ENCODE data around the gene C5orf58.
A peak's percentile ranks its signal among the peaks of the same experiment; 100 is the strongest.

The C5orf58 gene

DNA sequence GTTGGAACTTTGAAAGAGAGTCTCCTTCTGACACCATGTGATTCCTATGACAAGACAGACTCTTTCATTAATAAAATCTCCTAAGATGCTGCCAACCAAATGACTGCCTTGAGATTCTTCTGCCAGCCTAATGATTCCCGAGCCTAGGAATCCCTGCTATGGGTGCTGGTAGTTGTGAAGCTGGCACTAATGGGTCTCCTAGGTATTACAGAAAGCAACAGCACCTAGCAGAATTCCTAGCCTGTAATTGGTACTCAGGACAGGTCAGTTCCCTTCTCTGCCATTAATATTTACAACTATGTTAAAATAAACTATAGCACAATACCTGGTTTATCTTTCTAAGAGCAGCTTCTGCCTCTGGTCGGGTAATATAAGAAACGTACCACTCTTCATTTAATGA, 19.3 kb downstream of the C5orf58 start:
- H3K4me3 ChIP-seq (replicated peaks; ENCODE audit: low read depth, low read length) = no peak overlapping the region
- no peak for DNase-seq (ENCODE audit: extremely low read depth, low read depth)
- TF ChIP-seq, protein P1, sequence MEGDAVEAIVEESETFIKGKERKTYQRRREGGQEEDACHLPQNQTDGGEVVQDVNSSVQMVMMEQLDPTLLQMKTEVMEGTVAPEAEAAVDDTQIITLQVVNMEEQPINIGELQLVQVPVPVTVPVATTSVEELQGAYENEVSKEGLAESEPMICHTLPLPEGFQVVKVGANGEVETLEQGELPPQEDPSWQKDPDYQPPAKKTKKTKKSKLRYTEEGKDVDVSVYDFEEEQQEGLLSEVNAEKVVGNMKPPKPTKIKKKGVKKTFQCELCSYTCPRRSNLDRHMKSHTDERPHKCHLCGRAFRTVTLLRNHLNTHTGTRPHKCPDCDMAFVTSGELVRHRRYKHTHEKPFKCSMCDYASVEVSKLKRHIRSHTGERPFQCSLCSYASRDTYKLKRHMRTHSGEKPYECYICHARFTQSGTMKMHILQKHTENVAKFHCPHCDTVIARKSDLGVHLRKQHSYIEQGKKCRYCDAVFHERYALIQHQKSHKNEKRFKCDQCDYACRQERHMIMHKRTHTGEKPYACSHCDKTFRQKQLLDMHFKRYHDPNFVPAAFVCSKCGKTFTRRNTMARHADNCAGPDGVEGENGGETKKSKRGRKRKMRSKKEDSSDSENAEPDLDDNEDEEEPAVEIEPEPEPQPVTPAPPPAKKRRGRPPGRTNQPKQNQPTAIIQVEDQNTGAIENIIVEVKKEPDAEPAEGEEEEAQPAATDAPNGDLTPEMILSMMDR (IDR thresholded peaks at IDR 0.05; ENCODE audit: low read depth, low read length, missing control alignments) = no peak

DNA sequence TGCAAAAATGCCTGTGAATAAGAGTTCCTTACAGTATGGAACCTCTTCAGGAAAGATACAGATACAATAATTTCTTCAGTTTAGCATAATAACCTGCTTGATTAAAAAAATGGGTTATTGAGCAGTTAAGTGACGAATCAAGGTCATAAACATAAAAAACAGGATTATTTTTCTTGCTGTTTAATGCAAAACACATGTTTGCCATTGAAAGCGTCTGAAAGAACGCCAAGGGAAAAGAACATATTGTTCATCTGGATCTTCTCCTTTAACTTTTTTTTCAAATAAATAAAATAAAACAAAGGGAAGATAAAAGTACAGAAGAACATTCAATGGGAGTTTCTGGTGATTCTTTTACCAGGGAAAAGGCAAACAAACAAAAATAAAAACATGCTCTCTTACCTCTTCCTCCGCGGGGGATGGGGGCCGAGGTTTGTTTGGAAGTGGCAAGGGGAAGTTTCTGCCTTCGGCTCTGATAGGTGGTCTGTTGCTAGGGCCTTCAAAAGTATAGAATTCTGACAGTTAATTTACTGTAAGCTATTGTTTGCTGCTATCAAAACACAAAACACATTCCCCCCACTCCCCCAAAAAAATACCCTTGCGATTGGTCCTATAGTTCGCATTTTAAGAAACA, 20.1 kb downstream of the C5orf58 start:
- H3K4me3 ChIP-seq (replicated peaks; ENCODE audit: low read depth, low read length) = no peak overlapping the region

DNA sequence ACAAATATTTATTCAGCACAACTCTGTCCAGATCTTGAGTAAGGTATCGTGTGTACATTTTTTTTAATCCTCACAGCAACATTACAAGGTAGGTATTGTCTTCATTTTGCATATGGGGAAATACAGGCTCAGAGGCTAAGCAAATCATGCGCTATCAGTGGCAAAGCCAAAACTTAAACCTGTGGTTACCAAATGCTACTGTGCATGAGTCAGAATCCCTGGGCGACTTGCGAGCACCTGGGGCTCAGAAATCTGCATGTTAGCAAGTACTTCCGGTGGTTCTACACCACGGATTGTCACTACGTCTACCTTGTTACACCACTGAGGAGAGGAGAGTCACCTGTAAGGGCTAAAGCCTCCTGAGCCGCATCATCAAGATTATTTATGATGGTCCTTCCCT, 21.3 kb downstream of the C5orf58 start:
- no peak overlapping the region for H3K4me3 ChIP-seq (replicated peaks; ENCODE audit: low read depth, low read length)
- DNase-seq (ENCODE audit: extremely low read depth, low read depth) = no peak
- TF ChIP-seq, protein P1 (IDR thresholded peaks at IDR 0.05; ENCODE audit: low read depth, low read length, missing control alignments) = no peak

More for the DNA sequence above, 20.1 kb downstream of the C5orf58 start:
- TF ChIP-seq, protein P1 (IDR thresholded peaks at IDR 0.05; ENCODE audit: low read depth, low read length, missing control alignments) = no peak
- peak; percentile 14 for DNase-seq (ENCODE audit: extremely low read depth, low read depth)

DNA sequence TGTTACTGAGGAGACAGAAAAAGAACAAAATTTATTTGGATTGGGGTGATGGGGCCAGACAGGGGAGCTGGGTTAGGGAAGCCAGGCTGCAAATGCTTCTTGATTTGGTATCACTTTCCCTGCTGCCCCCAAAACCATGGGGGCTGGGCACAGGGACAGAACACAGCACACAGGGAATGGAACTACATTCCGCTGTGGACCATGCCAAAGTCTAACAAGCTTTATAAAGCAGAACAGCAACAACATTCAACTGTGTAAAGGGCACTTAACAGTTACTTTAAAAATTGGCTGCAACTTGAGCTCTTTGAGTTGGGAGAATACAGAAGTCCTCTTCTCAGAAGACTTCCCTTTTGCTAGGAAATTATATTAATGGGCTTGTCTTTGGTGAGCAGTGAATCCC, 23.8 kb downstream of the C5orf58 start:
- TF ChIP-seq, protein P1 (IDR thresholded peaks at IDR 0.05; ENCODE audit: low read depth, low read length, missing control alignments) = no peak
- no peak for DNase-seq (ENCODE audit: extremely low read depth, low read depth)
- no peak overlapping the region for H3K4me3 ChIP-seq (replicated peaks; ENCODE audit: low read depth, low read length)

DNA sequence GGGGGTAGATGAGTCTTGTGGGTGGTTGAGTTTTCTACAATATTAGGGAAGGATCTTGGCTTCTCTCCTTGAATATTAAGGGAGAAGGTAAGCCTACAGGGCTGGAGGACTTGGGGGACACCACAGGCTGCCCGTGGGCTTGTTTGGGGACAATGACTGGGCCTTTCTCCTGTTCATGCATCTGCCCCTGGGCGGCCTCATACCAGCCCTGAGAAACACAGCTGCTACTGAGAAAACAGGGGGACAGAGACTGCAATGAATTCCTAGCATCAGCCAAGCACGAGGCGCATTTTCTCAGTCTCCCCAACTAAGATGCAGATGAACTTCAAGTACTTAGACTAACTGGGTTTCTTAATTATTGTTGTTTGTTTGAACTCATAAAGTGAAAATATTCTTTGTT, 24.6 kb downstream of the C5orf58 start:
- TF ChIP-seq, protein P1 (IDR thresholded peaks at IDR 0.05; ENCODE audit: low read depth, low read length, missing control alignments) = no peak
- no peak for DNase-seq (ENCODE audit: extremely low read depth, low read depth)
- no peak overlapping the region for H3K4me3 ChIP-seq (replicated peaks; ENCODE audit: low read depth, low read length)

DNA sequence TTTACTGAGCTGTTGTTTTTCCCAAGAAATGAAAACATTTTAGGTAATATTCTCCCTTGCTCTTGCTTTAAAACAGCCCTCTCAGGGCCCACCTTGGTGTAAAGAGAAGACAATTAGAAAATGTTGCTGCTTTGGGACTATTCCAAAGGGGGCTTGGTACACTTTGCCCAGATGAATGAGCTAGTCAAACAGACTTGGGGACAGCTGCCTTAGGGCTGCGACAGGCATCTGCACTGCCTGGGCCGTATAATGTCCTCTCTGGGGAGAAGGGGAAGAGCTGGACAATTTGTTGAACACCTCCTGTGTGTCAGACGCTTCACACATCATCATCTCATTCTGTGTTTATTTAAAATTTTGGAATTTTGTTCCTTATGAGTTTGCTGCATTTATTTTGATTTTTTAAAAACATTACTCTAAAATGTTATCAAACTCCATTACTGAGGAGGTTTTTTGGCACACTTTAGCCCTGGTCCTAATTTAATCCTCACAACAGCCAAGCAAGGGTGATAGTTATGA, 28.8 kb downstream of the C5orf58 start:
- TF ChIP-seq, protein P1 (IDR thresholded peaks at IDR 0.05; ENCODE audit: low read depth, low read length, missing control alignments) = no peak
- DNase-seq (ENCODE audit: extremely low read depth, low read depth) = no peak
- no peak overlapping the region for H3K4me3 ChIP-seq (replicated peaks; ENCODE audit: low read depth, low read length)

All from HFF-Myc (cell line).